Kidney epithelial cell (primary cell): ENCODE results near the gene EXOC3L4. TPM values are rescaled to one million over a fixed set of nuclear protein-coding genes. Genes with fewer than 3 reads are reported as not detected.

Experiments
- DNase-seq: peaks from one replicate; pipeline ENCODE4 v3.0.0-alpha.2; 2010; ENCODE audit warnings: low read depth
- H3K27me3 ChIP-seq: 2 replicates; pipeline ENCODE4 v1.6.0; 2011; ENCODE audit warnings: low read length; ENCODE audit not compliant: control insufficient read depth, insufficient read depth
- H3K36me3 ChIP-seq: 2 replicates; pipeline ENCODE4 v1.5.1; 2011; ENCODE audit warnings: low read length; ENCODE audit not compliant: control insufficient read depth, insufficient read depth
- H3K4me3 ChIP-seq: 2 replicates; pipeline ENCODE4 v1.5.1; 2011; ENCODE audit warnings: low read depth, mild to moderate bottlenecking, control low read depth, low read length
- CTCF ChIP-seq: IDR thresholded peaks from 2 replicates; pipeline ENCODE4 v1.5.1; 2011; ENCODE audit warnings: mild to moderate bottlenecking, moderate library complexity, low read length, control low read depth, inconsistent platforms; ENCODE audit not compliant: insufficient read depth, poor library complexity, severe bottlenecking
- total RNA-seq: library from RNA; depleted of rRNA; stranded (reverse); fragments of >200 nt; gene quantifications from 2 replicates; pipeline ENCODE4 v1.2.3, GENCODE V29; 2015

The EXOC3L4 gene
- total RNA-seq, 1 donor from 2014 or later, result 0.46 TPM

GRCh38 chr14:103068351-103069073 lies 26.0 kb upstream of the EXOC3L4 start:
- no peaks in the 10 kb centered on the region for H3K27me3 ChIP-seq
- no peak for TF ChIP-seq CTCF
- no peak for DNase-seq
- H3K36me3 ChIP-seq, result no peaks in the 10 kb centered on the region
- H3K4me3 ChIP-seq, result no peak overlapping the region

DNA sequence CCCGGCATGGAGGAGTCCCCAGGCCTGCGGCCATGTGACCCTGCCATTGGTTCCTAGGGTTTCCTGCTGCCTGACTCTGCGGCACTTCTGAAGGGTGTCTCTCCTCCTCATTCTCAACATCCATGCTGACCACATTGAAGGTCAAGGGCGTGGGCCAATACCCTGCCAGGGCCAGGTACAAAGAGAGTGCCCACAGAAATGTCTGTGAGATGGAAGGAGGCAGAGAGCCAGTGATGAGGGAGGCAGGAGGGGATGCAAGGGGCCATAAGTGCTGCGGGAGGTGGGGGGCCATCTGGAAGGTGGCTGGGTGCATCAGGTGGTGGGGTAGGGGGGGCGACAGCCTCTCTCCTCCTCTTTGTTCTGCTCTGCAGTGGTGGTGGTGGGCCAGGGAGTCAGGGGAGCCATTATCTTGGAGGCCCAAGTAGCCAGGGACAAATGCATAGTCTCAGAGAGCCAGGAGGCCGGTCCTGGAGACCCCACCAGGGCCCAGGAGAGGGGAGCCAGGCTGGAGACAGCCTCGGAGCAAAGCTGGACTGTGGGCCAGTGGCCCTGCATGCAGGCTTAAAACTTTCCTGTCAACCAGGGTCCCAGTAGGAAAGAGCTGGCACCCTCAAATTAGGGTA lies 24.2 kb upstream of the EXOC3L4 start:
- Histone ChIP-seq H3K4me3 (no peak overlapping the region), H3K36me3 (no peaks in the 10 kb centered on the region), H3K27me3 (no peaks in the 10 kb centered on the region)
- no peak for TF ChIP-seq CTCF
- no peak for DNase-seq

DNA sequence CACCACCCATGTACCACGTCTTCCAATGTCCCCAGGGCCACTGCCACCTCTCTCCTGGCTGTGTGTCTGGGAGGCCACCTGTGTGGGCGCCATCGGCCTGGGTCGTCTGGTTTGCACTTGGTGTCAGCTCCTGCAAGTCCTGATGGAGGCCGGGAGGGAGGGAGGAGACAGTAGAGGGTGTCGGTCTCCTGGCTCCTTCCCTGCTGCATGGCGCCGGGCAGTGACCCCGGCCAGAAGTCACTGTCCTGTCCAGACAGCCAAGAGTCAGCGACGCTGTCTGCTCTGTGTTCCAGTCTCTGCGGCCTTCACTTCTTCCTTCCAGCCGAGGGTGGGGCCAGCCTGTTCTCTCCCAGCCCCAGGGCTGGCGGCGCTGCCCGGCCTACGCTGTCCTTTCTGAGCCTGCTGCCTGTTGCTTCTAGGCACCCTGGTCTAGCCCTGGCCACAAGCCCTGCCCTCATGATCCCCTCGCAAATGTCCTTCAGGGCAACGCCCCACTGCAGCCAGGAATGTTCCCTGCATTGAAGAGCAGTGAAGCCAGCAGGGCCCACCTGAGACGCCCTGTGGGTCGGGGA lies 23.5 kb upstream of the EXOC3L4 start:
- no peaks in the 10 kb centered on the region for H3K36me3 ChIP-seq
- no peak for TF ChIP-seq CTCF
- H3K4me3 ChIP-seq, result no peak overlapping the region
- no peaks in the 10 kb centered on the region for H3K27me3 ChIP-seq
- no peak for DNase-seq

GRCh38 chr14:103071544-103072251 lies 22.8 kb upstream of the EXOC3L4 start:
- no peak for DNase-seq
- no peak for TF ChIP-seq CTCF
- no peak overlapping the region for H3K4me3 ChIP-seq

GRCh38 chr14:103072595-103073366 lies 21.7 kb upstream of the EXOC3L4 start:
- H3K27me3 ChIP-seq, result no peaks in the 10 kb centered on the region
- peak; percentile 88 for DNase-seq
- TF ChIP-seq CTCF, result no peak
- H3K4me3 ChIP-seq, result no peak overlapping the region
- H3K36me3 ChIP-seq, result no peaks in the 10 kb centered on the region

More at GRCh38 chr14:103071544-103072251, 22.8 kb upstream of the EXOC3L4 start:
- Histone ChIP-seq H3K36me3 (no peaks in the 10 kb centered on the region), H3K27me3 (no peaks in the 10 kb centered on the region)
